Endodermal cell (in vitro differentiated cells): ENCODE measurements around the gene DCC. TPM values are rescaled to one million over a fixed set of nuclear protein-coding genes. Genes with fewer than 3 reads are reported as not detected.
A peak's percentile ranks its signal among the peaks of the same experiment; 100 is the strongest.

Source experiments
- DNase-seq: peaks from one replicate; pipeline ENCODE4 v3.0.0-alpha.2; 2017
- H3K27ac ChIP-seq: 2 replicates; pipeline ENCODE4 v1.5.1; 2013; ENCODE audit warnings: mild to moderate bottlenecking, low read depth, low read length, moderate library complexity
- H3K27me3 ChIP-seq: 2 replicates; pipeline ENCODE4 v1.6.1; 2013; ENCODE audit warnings: mild to moderate bottlenecking, low read length, moderate library complexity; ENCODE audit not compliant: insufficient read depth, control insufficient read depth, poor library complexity, severe bottlenecking
- H3K36me3 ChIP-seq: 2 replicates; pipeline ENCODE4 v1.7.0; 2013; ENCODE audit warnings: mild to moderate bottlenecking, low read length, moderate library complexity; ENCODE audit not compliant: control insufficient read depth, insufficient read depth
- H3K4me1 ChIP-seq: one replicate; pipeline ENCODE4 v1.7.0; 2013; ENCODE audit warnings: low read length; ENCODE audit not compliant: control insufficient read depth, insufficient read depth
- H3K4me3 ChIP-seq: 2 replicates; pipeline ENCODE4 v1.5.1; 2013; ENCODE audit warnings: mild to moderate bottlenecking, low read length, moderate library complexity
- H3K9ac ChIP-seq: 2 replicates; pipeline ENCODE4 v1.6.1; 2013; ENCODE audit warnings: mild to moderate bottlenecking, low read length, moderate library complexity; ENCODE audit not compliant: poor library complexity, severe bottlenecking; ENCODE audit errors: extremely low read depth
- H3K9me3 ChIP-seq: 2 replicates; pipeline ENCODE4 v1.6.1; 2013; ENCODE audit warnings: mild to moderate bottlenecking, low read length, moderate library complexity; ENCODE audit not compliant: control insufficient read depth
- H3K27ac Mint-ChIP-seq: 2 replicates; pipeline ENCODE4 v1.8.0; 2020; ENCODE audit warnings: mixed read lengths
- H3K27me3 Mint-ChIP-seq: 2 replicates; pipeline ENCODE4 v1.8.0; 2021; ENCODE audit warnings: mild to moderate bottlenecking, mixed read lengths; ENCODE audit not compliant: insufficient read depth
- H3K36me3 Mint-ChIP-seq: 2 replicates; pipeline ENCODE4 v1.8.0; 2020; ENCODE audit warnings: low read depth, mixed read lengths
- H3K4me1 Mint-ChIP-seq: 2 replicates; pipeline ENCODE4 v1.8.0; 2020; ENCODE audit warnings: mixed read lengths
- H3K4me3 Mint-ChIP-seq: 2 replicates; pipeline ENCODE4 v1.8.0; 2020; ENCODE audit warnings: mild to moderate bottlenecking, moderate library complexity, mixed read lengths
- H3K9me3 Mint-ChIP-seq: 2 replicates; pipeline ENCODE4 v1.8.0; 2020; ENCODE audit warnings: mild to moderate bottlenecking, mixed read lengths
- WGBS, 2 experiments: methylation state at CpG; one replicate each; pipeline versions ENCODE4 v1.1.5 to v1.1.7; 2013; ENCODE audit warnings: missing lambda C conversion rate in 2 of 2, mixed read lengths in 1 of 2; ENCODE audit not compliant: insufficient coverage in 1 of 2, insufficient read length in 1 of 2; 5-methylcytosine and 5-hydroxymethylcytosine counted together
- total RNA-seq, 2 donors: library from RNA; stranded (reverse); fragmentation: NEBNext Ultra II Directional in 1 of 2; extraction: Animal tissue kit (Norgen Biotek cat#: 25700) in 1 of 2; gene quantifications; 2 replicates in 1 of 2; 3 replicates in 1 of 2; pipeline ENCODE4 v1.2.1, GENCODE V29; 2021
- TF ChIP-seq, protein P1 (sequence below): fragments of 200-600 bp; sonication (generic); conservative IDR thresholded peaks from 2 replicates; pipeline ENCODE4 v1.5.0; 2021; ENCODE audit warnings: antibody characterized with exemption, mild to moderate bottlenecking

Gene DCC
- total RNA-seq, 2 donors from 2014 or later = 0.77 to 0.97 TPM

GRCh38 chr18:52422985-52423601 is 83.1 kb downstream of the DCC start:
- Histone ChIP-seq H3K27ac (no peak overlapping the region), H3K27me3 (peaks cover 66% of the 10 kb centered on the region), H3K36me3 (no peaks in the 10 kb centered on the region), H3K4me1 (no peaks in the 10 kb centered on the region), H3K4me3 (no peak overlapping the region), H3K9ac (no peak overlapping the region), H3K9me3 (no peaks in the 10 kb centered on the region)
- Mint-ChIP-seq H3K4me1 (no peaks in the 10 kb centered on the region), H3K9me3 (no peaks in the 10 kb centered on the region), H3K36me3 (no peaks in the 10 kb centered on the region), H3K27ac (no peak overlapping the region), H3K4me3 (no peak overlapping the region), H3K27me3 (peaks cover 43% of the 10 kb centered on the region)
- no peak for DNase-seq
- whole genome bisulfite sequencing, 2 experiments = 63 to 72% methylated on average over 2 to 3 of the region's 3 CpGs
- TF ChIP-seq, protein P1, sequence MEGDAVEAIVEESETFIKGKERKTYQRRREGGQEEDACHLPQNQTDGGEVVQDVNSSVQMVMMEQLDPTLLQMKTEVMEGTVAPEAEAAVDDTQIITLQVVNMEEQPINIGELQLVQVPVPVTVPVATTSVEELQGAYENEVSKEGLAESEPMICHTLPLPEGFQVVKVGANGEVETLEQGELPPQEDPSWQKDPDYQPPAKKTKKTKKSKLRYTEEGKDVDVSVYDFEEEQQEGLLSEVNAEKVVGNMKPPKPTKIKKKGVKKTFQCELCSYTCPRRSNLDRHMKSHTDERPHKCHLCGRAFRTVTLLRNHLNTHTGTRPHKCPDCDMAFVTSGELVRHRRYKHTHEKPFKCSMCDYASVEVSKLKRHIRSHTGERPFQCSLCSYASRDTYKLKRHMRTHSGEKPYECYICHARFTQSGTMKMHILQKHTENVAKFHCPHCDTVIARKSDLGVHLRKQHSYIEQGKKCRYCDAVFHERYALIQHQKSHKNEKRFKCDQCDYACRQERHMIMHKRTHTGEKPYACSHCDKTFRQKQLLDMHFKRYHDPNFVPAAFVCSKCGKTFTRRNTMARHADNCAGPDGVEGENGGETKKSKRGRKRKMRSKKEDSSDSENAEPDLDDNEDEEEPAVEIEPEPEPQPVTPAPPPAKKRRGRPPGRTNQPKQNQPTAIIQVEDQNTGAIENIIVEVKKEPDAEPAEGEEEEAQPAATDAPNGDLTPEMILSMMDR = peak; percentile 75

DNA sequence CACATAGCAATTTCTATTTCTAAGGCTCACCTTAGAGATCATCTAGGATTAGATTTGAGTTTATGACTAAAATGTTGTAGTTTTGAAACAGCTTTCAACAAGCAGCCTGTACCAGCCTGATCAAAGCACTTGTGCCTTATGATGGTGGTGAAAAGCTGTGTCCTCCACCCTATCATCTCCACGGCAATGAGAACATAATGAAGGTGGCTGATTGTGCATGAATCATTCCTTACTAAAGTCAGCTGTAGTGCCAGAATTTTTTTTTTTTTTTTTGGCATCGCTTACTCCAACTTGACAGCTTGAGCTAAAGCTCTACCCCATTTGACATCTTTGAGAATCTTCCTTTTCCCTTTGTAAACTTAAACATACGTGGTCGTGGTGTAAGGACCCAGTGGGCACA is 86.0 kb downstream of the DCC start:
- Histone ChIP-seq H3K4me3 (no peak overlapping the region), H3K27me3 (peaks cover 90% of the 10 kb centered on the region), H3K9me3 (no peaks in the 10 kb centered on the region), H3K36me3 (no peaks in the 10 kb centered on the region), H3K4me1 (no peaks in the 10 kb centered on the region), H3K27ac (no peak overlapping the region), H3K9ac (no peak overlapping the region)
- H3K9me3 Mint-ChIP-seq = no peaks in the 10 kb centered on the region
- peaks cover 63% of the 10 kb centered on the region for H3K27me3 Mint-ChIP-seq
- 89% methylated on average over 4 of the region's 4 CpGs; no CpG with 5 or more reads in 1 of the 2 experiments for WGBS, 2 experiments
- H3K36me3 Mint-ChIP-seq = no peaks in the 10 kb centered on the region
- TF ChIP-seq, protein P1 = no peak
- H3K27ac Mint-ChIP-seq = no peak overlapping the region
- DNase-seq = no peak
- no peaks in the 10 kb centered on the region for H3K4me1 Mint-ChIP-seq
- no peak overlapping the region for H3K4me3 Mint-ChIP-seq

GRCh38 chr18:52426462-52426861 is 86.5 kb downstream of the DCC start:
- no peaks in the 10 kb centered on the region for H3K4me1 ChIP-seq
- Mint-ChIP-seq H3K27me3 (peaks cover 63% of the 10 kb centered on the region), H3K27ac (no peak overlapping the region), H3K4me1 (no peaks in the 10 kb centered on the region), H3K9me3 (no peaks in the 10 kb centered on the region), H3K4me3 (no peak overlapping the region), H3K36me3 (no peaks in the 10 kb centered on the region)
- TF ChIP-seq, protein P1 = no peak
- 100% methylated on average over 1 of the region's 1 CpG; no CpG with 5 or more reads in 1 of the 2 experiments for WGBS, 2 experiments
- no peaks in the 10 kb centered on the region for H3K36me3 ChIP-seq
- DNase-seq = no peak
- no peak overlapping the region for H3K4me3 ChIP-seq
- H3K27ac ChIP-seq = no peak overlapping the region
- peaks cover 90% of the 10 kb centered on the region for H3K27me3 ChIP-seq
- H3K9ac ChIP-seq = no peak overlapping the region
- H3K9me3 ChIP-seq = no peaks in the 10 kb centered on the region
